GM04503 (cell line): Measurements from ENCODE around the gene TAF11L7.
"Not testable (repeated sequence)": the region's sequence is repeated elsewhere in the genome, so short reads cannot be mapped to it uniquely, and the experiment has no call there.

Experiments used
- DNase-seq: peaks from one replicate; pipeline ENCODE4 v3.0.0-alpha.2; 2012; ENCODE audit warnings: low read depth

The TAF11L7 gene

DNA sequence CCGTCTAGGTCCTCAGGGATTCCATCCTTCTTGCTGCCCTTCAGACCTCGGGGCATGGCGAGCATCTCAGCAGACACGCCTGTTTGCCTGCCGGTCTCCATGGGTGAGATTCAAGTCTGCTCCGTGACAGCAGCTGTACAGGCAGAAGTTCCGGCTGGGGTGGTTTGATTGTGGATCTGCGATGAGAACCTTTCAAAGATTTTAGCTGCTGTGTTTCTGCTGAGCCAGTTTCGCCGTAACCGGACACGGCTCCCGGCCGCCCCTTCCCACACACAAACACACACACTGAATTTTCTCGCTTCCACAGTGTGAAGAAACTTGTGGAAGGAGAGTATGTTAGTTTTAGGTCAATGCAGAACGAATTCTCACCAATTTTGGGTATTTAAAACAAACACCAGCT, at the start of gene TAF11L7:
Gene TAF11L7, minus strand, starts transcription at position 101 of the 400 bp plus-strand sequence.
- not testable (repeated sequence) for DNase-seq

DNA sequence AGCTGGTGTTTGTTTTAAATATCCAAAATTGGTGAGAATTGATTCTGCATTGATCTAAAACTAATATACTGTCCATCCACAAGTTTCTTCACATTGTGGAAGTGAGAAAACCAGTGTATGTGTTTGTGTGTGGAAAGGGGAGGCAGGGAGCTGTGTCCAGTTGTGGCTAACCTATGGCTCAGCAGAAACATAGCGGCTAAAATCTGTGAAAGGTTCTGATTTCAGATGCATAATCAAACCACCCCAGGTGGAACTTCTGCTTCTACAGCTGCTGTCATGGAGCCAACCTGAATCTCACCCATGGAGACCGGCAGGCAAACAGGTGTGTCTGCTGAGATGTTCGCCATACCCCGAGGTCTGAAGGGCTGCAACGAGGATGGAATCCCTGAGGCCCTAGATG, 48.6 kb upstream of the TAF11L7 start, which contains the start of gene TAF11L14:
Gene TAF11L14, plus strand, starts transcription at position 301 of the 400 bp plus-strand sequence.
- no peak for DNase-seq

DNA sequence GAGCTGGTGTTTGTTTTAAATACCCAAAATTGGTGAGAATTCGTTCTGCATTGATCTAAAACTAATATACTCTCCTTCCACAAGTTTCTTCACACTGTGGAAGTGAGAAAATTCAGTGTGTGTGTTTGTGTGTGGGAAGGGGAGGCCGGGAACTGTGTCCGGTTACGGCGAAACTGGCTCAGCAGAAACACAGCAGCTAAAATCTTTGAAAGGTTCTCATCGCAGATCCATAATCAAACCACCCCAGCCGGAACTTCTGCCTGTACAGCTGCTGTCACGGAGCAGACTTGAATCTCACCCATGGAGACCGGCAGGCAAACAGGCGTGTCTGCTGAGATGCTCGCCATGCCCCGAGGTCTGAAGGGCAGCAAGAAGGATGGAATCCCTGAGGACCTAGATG, 46.2 kb upstream of the TAF11L7 start, which contains the start of gene TAF11L13:
Gene TAF11L13, plus strand, starts transcription at position 301 of the 400 bp plus-strand sequence.
- DNase-seq = not testable (repeated sequence)

DNA sequence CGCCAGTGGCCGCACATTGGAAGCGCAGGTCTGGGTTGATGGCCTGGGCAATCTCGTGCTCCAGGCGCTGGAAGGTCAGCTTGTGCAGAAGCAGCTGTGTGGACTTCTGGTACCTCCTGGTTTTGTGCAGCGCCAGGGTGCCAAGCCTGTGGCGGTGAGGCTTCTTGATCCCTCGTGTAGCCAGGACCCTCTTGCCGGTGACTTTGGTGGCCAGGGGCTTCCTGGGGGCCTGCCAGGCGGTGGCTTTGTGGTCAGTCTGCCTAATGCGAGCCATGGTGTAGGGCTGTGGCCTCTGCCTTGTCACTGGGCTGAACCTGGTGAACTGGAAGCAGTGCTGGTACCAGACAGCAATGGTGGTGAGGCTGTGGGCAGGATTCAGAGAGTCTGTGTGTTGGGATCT, 40.1 kb upstream of the TAF11L7 start:
- DNase-seq = no peak

DNA sequence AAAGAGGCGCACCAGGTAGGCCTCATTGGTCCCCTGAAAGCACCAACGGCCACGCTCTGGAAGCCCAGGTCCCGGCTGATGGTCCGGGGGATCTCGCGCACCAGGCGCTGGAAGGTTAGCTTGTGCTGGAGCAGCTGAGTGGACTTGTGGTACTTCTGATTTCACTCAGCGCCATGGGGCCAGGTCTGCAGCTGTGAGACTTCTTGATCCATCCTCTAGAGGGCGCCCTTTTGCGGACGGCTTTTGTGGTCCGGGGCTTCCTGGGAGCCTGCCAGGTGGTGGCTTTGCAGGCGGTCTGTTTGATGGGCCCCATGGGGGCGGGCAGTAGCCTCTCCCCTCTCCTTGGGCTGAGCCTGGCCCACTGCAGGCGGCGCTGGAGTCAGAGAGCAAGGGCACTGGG, 35.1 kb upstream of the TAF11L7 start:
- no peak for DNase-seq

DNA sequence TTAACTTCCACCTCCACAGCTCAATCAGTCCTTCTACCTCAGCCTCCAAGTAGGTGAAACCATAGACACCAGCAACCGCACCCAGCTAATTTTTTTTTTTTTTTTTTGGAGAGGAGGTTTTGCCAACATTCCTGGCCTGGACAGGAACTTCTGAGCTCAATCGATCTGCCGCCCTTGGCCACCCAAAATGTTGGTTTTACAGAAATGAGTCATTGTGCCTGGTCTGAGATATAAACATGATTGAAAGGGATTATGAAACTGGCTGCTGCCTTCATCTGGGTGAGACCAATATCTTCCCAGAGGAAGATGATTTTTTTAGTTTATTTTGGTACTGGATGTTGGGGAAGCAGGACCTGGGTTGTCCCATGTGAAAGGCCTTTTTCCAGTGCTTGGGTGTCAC, 33.8 kb upstream of the TAF11L7 start:
- DNase-seq = no peak

DNA sequence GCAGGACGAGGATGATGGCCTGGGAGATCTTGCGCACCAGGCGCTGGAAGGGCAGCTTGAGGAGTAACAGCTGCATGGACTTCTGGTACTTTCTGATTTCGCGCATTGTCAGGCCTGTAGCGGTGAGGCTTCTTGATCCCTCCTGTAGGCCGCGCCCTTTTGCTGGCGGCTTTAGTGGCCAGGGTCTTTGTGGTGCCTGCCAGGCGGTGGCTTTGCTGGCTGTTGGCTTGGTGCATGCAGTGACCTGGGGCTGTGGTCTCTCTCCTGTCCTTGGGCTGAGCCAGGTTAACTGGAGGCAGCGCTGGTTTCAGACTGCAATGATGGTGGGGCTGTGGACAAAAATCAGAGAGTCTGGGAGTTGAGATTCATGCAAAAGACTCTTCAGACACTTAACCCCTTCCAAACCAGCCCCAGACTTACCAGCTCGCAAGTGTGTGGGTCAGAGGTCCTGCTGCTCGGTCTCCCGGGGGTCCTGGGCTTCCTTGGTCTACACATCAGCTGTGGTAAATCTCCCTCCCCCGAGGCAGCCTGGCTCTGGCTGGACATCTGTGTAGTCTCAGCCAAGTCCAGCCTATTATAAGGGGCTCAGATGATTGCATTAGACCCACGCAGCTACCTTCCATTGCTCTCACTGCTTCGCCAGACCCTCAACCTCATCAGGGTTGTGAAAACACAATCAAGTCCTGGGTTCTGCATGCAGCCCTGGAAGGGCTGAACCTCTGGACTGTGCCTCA, 29.5 kb upstream of the TAF11L7 start:
- no peak for DNase-seq

DNA sequence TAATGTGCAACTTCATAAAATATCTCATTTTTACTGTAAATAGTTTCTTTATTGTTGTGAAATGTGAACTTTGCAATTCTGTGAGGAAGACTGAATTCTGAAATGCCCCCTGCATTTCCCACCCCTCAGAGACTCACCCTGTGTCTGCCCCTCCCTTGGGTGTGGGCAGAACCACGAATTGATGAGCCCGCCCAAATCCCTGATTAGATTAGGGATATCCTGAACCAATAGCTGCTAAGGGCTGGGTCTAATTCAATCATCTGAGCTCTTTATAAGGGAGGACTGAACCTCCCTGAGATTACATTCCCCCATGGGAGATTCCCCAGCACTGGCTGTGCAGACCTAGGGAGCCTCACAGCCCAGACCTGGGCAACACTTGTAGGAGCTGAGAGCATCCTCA, 24.5 kb upstream of the TAF11L7 start, which contains the start of gene TAF11L12:
Gene TAF11L12, plus strand, starts transcription at position 301 of the 400 bp plus-strand sequence.
- not testable (repeated sequence) for DNase-seq

DNA sequence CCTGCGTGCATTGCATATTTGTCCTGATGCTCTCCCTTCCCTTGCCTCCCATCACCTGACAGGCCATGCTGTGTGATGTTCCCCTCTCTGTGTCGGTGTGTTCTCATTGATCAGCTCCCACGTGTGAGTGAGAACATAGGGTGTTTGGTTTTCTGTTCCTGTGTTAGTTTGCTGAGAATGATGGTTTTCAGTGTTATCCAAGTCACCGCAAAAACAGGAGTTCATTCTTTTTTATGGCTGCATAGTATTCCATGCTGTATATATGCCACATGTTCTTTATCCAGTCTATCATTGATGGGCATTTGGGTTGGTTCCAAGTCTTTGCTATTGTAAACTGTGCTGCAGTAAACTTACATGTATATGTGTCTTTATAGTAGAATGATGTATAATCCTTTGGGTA, 21.9 kb upstream of the TAF11L7 start:
- not testable (repeated sequence) for DNase-seq

DNA sequence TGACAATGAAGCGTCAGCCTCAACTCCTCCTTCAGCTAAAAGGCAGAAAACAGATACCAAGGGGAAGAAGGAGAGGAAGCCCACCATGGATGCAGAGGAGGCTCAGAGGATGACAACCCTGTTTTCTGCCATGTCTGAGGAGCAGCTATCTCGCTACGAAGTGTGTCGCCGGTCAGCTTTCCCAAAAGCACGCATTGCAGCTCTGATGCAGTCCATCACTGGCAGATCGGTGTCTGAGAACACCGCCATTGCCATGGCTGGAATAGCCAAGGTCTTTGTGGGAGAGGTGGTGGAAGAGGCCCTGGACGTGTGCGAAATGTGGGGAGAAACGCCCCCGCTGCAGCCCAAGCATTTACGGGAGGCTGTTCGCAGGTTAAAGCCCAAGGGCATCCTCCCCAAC, 19.4 kb upstream of the TAF11L7 start:
- no peak for DNase-seq

DNA sequence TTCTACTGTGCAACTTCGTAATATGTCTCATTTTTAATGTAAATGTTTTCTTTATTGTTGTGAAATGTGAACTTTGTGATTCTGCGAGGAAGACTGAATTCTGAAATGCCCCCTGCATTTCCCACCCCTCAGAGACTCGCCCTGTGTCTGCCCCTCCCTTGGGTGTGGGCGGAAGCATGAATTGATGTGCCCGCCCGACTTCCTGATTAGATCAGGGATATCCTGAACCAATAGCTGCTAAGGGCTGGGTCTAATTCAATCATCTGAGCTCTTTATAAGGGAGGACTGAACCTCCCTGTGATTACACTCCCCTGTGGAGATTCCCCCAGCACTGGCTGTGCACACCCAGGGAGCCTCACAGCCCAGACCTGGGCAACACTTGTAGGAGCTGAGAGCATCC, 18.3 kb upstream of the TAF11L7 start, which contains the start of gene TAF11L11:
Gene TAF11L11, plus strand, starts transcription at position 304 of the 400 bp plus-strand sequence.
- DNase-seq = not testable (repeated sequence)

DNA sequence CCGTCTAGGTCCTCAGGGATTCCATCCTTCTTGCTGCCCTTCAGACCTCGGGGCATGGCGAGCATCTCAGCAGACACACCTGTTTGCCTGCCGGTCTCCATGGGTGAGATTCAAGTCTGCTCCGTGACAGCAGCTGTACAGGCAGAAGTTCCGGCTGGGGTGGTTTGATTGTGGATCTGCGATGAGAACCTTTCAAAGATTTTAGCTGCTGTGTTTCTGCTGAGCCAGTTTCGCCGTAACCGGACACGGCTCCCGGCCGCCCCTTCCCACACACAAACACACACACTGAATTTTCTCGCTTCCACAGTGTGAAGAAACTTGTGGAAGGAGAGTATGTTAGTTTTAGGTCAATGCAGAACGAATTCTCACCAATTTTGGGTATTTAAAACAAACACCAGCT, 12.2 kb upstream of the TAF11L7 start, which contains the start of gene TAF11L10:
Gene TAF11L10, minus strand, starts transcription at position 101 of the 400 bp plus-strand sequence.
- not testable (repeated sequence) for DNase-seq

DNA sequence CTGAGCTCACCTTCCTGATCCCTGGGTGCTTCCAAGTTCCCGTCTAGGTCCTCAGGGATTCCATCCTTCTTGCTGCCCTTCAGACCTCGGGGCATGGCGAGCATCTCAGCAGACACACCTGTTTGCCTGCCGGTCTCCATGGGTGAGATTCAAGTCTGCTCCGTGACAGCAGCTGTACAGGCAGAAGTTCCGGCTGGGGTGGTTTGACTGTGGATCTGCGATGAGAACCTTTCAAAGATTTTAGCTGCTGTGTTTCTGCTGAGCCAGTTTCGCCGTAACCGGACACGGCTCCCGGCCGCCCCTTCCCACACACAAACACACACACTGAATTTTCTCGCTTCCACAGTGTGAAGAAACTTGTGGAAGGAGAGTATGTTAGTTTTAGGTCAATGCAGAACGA, 8.7 kb upstream of the TAF11L7 start, which contains the start of gene TAF11L9:
Gene TAF11L9, minus strand, starts transcription at position 140 of the 400 bp plus-strand sequence.
- not testable (repeated sequence) for DNase-seq

DNA sequence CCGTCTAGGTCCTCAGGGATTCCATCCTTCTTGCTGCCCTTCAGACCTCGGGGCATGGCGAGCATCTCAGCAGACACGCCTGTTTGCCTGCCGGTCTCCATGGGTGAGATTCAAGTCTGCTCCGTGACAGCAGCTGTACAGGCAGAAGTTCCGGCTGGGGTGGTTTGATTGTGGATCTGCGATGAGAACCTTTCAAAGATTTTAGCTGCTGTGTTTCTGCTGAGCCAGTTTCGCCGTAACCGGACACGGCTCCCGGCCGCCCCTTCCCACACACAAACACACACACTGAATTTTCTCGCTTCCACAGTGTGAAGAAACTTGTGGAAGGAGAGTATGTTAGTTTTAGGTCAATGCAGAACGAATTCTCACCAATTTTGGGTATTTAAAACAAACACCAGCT, 5.3 kb upstream of the TAF11L7 start, which contains the start of gene TAF11L8:
Gene TAF11L8, minus strand, starts transcription at position 101 of the 400 bp plus-strand sequence.
- not testable (repeated sequence) for DNase-seq
